GM12892 (cell line): Measurements from ENCODE around the gene SIK3.
A peak's percentile ranks its signal among the peaks of the same experiment; 100 is the strongest.

Experiments used
- POLR2A ChIP-seq: IDR thresholded peaks from 2 replicates; pipeline ENCODE4 v1.6.1; 2011; ENCODE audit warnings: low read depth, low read length, control low read depth
- POLR2AphosphoS5 ChIP-seq: IDR thresholded peaks from 2 replicates; pipeline ENCODE4 v1.6.1; 2011; ENCODE audit warnings: low read depth, low read length, control low read depth
- TAF1 ChIP-seq: IDR thresholded peaks from 2 replicates; pipeline ENCODE4 v1.6.1; 2011; ENCODE audit warnings: low read depth, mild to moderate bottlenecking, control low read depth, low read length, borderline replicate concordance

GRCh38 chr11:117096201-117096991 lies 1.8 kb downstream of the SIK3 start:
- TF ChIP-seq POLR2AphosphoS5 (no peak), POLR2A (no peak; the same call in 1 of the 2 replicates), TAF1 (0 out of 2 replicates have a peak, but pooled peaks have one; percentile 33)
